Smooth muscle cell (in vitro differentiated cells): Measurements from ENCODE around the gene TMEM42. TPM values are rescaled to one million over a fixed set of nuclear protein-coding genes. Genes with fewer than 3 reads are reported as not detected.

Experiments used
- DNase-seq: peaks from one replicate; lab custom pipeline; 2025; ENCODE audit not compliant: unreplicated experiment; lab: John Stamatoyannopoulos, UW
- H2AFZ ChIP-seq: fragments of 200-600 bp; sonication (generic); 2 replicates; pipeline ENCODE4 v1.6.0; 2016; ENCODE audit warnings: antibody characterized with exemption, low read depth, mild to moderate bottlenecking
- H3F3A ChIP-seq: fragments of 200-600 bp; sonication (generic); 2 replicates; pipeline ENCODE4 v1.6.0; 2017; ENCODE audit warnings: antibody characterized with exemption, low read depth
- H3K27ac ChIP-seq: fragments of 200-600 bp; sonication (generic); 2 replicates; pipeline ENCODE4 v1.5.1; 2016; ENCODE audit warnings: low read depth, mild to moderate bottlenecking
- H3K27me3 ChIP-seq: fragments of 200-600 bp; sonication (generic); 2 replicates; pipeline ENCODE4 v1.6.1; 2016; ENCODE audit warnings: low read depth, mild to moderate bottlenecking
- H3K36me3 ChIP-seq: fragments of 200-600 bp; sonication (generic); 2 replicates; pipeline ENCODE4 v1.5.1; 2016; ENCODE audit warnings: low read depth
- H3K4me1 ChIP-seq: fragments of 200-600 bp; sonication (generic); 2 replicates; pipeline ENCODE4 v1.5.1; 2016; ENCODE audit warnings: low read depth
- H3K4me2 ChIP-seq: fragments of 200-600 bp; sonication (generic); 2 replicates; pipeline ENCODE4 v1.6.0; 2016; ENCODE audit warnings: mild to moderate bottlenecking
- H3K4me3 ChIP-seq: fragments of 200-600 bp; sonication (generic); 2 replicates; pipeline ENCODE4 v1.5.1; 2016; ENCODE audit warnings: mild to moderate bottlenecking
- H3K79me2 ChIP-seq: fragments of 200-600 bp; sonication (generic); 2 replicates; pipeline ENCODE4 v1.6.0; 2016; ENCODE audit warnings: low read depth, mild to moderate bottlenecking
- H3K9ac ChIP-seq: fragments of 200-600 bp; sonication (generic); 2 replicates; pipeline ENCODE4 v1.6.0; 2016; ENCODE audit warnings: low read depth
- H3K9me3 ChIP-seq: fragments of 200-600 bp; sonication (generic); replicated peaks from 2 replicates; pipeline ENCODE4 v1.5.1; 2016; ENCODE audit warnings: low read depth
- H4K20me1 ChIP-seq: fragments of 200-600 bp; sonication (generic); 2 replicates; pipeline ENCODE4 v1.6.0; 2016; ENCODE audit warnings: low read depth
- WGBS: methylation state at CpG from one replicate; pipeline ENCODE4 v1.1.7; 2016; ENCODE audit warnings: low lambda C conversion rate; 5-methylcytosine and 5-hydroxymethylcytosine counted together
- polyA plus RNA-seq: library from polyadenylated mRNA; unstranded; fragments of >200 nt; fragmentation: Nextera tagmentation; extraction: Ambion mirVana; gene quantifications from 2 replicates; pipeline ENCODE4 v1.2.1, GENCODE V29; 2016
- total RNA-seq: library from RNA; depleted of rRNA; stranded (reverse); fragments of >200 nt; gene quantifications from 2 replicates; pipeline ENCODE4 v1.2.3, GENCODE V29; 2014
- TF ChIP-seq, protein P1 (sequence below): fragments of 200-600 bp; sonication (generic); IDR thresholded peaks from 2 replicates; pipeline ENCODE4 v1.5.1; 2017; ENCODE audit warnings: borderline replicate concordance, mild to moderate bottlenecking, antibody characterized with exemption; ENCODE audit not compliant: insufficient read depth, poor library complexity, severe bottlenecking

TMEM42 gene
- total and polyA plus RNA-seq, 2 experiments from 2014 or later: 19.3 to 33.6 TPM

GRCh38 chr3:44880284-44880683 lies 18.6 kb downstream of the TMEM42 start:
- WGBS: 91% methylated on average over 2 of the region's 2 CpGs
- no peak for DNase-seq

GRCh38 chr3:44883213-44883955 lies 21.7 kb downstream of the TMEM42 start:
- TF ChIP-seq, protein P1, sequence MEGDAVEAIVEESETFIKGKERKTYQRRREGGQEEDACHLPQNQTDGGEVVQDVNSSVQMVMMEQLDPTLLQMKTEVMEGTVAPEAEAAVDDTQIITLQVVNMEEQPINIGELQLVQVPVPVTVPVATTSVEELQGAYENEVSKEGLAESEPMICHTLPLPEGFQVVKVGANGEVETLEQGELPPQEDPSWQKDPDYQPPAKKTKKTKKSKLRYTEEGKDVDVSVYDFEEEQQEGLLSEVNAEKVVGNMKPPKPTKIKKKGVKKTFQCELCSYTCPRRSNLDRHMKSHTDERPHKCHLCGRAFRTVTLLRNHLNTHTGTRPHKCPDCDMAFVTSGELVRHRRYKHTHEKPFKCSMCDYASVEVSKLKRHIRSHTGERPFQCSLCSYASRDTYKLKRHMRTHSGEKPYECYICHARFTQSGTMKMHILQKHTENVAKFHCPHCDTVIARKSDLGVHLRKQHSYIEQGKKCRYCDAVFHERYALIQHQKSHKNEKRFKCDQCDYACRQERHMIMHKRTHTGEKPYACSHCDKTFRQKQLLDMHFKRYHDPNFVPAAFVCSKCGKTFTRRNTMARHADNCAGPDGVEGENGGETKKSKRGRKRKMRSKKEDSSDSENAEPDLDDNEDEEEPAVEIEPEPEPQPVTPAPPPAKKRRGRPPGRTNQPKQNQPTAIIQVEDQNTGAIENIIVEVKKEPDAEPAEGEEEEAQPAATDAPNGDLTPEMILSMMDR: no peak
- 96% methylated on average over 5 of the region's 5 CpGs for WGBS
- Histone ChIP-seq H3K4me3 (no peak overlapping the region), H3F3A (no peaks in the 10 kb centered on the region), H3K9me3 (no peaks in the 10 kb centered on the region), H3K27me3 (no peaks in the 10 kb centered on the region), H3K4me1 (no peaks in the 10 kb centered on the region), H2AFZ (no peak overlapping the region), H3K36me3 (no peaks in the 10 kb centered on the region), H3K9ac (no peak overlapping the region), H4K20me1 (no peaks in the 10 kb centered on the region), H3K4me2 (no peak overlapping the region), H3K27ac (no peak overlapping the region), H3K79me2 (no peaks in the 10 kb centered on the region)
- no peak for DNase-seq

More at GRCh38 chr3:44880284-44880683, 18.6 kb downstream of the TMEM42 start:
- Histone ChIP-seq H3K27me3 (no peaks in the 10 kb centered on the region), H3K4me2 (no peak overlapping the region), H3K79me2 (no peaks in the 10 kb centered on the region), H3K4me3 (no peak overlapping the region), H3K4me1 (no peaks in the 10 kb centered on the region), H3K9me3 (no peaks in the 10 kb centered on the region), H2AFZ (no peak overlapping the region), H3F3A (no peaks in the 10 kb centered on the region), H3K9ac (no peak overlapping the region), H3K36me3 (no peaks in the 10 kb centered on the region), H3K27ac (no peak overlapping the region), H4K20me1 (no peaks in the 10 kb centered on the region)
- TF ChIP-seq, protein P1: no peak

- DNase-seq: no peak
- Histone ChIP-seq H3K4me3 (no peak overlapping the region), H2AFZ (no peak overlapping the region), H3K27ac (no peak overlapping the region), H3F3A (no peaks in the 10 kb centered on the region), H3K9ac (no peak overlapping the region), H3K27me3 (no peaks in the 10 kb centered on the region), H3K36me3 (no peaks in the 10 kb centered on the region), H4K20me1 (no peaks in the 10 kb centered on the region), H3K4me1 (no peaks in the 10 kb centered on the region), H3K79me2 (no peaks in the 10 kb centered on the region), H3K4me2 (peak overlapping the region; percentile 5), H3K9me3 (no peaks in the 10 kb centered on the region)
- TF ChIP-seq, protein P1: no peak
- WGBS: 29% methylated on average over 4 of the region's 4 CpGs
These were observed 22.3 kb downstream of the TMEM42 start for GRCh38 chr3:44883999-44884431.

DNA sequence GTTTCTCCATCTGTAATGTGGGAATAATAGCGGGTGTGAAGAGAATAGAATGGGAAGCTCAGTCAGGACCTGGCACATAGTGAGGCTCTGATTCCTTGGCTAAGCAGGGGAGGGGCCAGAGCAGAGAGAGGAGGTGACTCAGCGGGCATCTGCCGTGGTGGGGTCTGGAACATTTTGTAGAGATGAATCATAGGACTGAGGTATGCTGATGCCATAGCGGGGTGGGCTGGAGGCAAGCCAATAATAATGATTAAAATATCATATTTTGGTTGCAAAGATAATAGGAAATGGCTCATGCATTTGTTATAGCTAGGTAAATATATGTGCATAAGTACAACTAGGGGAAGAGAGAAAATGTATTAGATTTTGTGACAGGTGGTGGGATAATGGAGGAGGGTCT lies 23.9 kb downstream of the TMEM42 start:
- Histone ChIP-seq H2AFZ (no peak overlapping the region), H3K9ac (no peak overlapping the region), H3K36me3 (no peaks in the 10 kb centered on the region), H3K79me2 (no peaks in the 10 kb centered on the region), H3K4me2 (peak overlapping the region; percentile 11), H3K27ac (no peak overlapping the region), H3K4me3 (no peak overlapping the region), H3K27me3 (no peaks in the 10 kb centered on the region), H4K20me1 (no peaks in the 10 kb centered on the region), H3K4me1 (no peaks in the 10 kb centered on the region), H3F3A (no peaks in the 10 kb centered on the region), H3K9me3 (no peaks in the 10 kb centered on the region)
- WGBS: 18% methylated on average over 4 of the region's 4 CpGs
- TF ChIP-seq, protein P1: no peak
- no peak for DNase-seq
